GM23338 (cell line): ENCODE data around the gene MAT2A.

ENCODE experiments used
- CREB1 ChIP-seq: fragments of 250-450 bp; sonication (Bioruptor Pico); IDR thresholded peaks from 2 replicates; pipeline ENCODE4 v1.5.0; 2020; ENCODE audit warnings: low read depth, mild to moderate bottlenecking, moderate library complexity
- CTCF ChIP-seq, 2 experiments: fragments of 200-600 bp in 1 of 2; sonication (generic) in 1 of 2; conservative IDR thresholded peaks; 2 replicates each; pipeline versions ENCODE4 v1.5.1 to v1.6.1; 2016 to 2017; ENCODE audit warnings: antibody characterized with exemption in 2 of 2, low read depth in 2 of 2, mild to moderate bottlenecking in 2 of 2, moderate library complexity in 1 of 2
- EZH2 ChIP-seq: fragments of 200-600 bp; sonication (generic); IDR thresholded peaks from one replicate; pipeline ENCODE4 v1.8.0; 2017; ENCODE audit warnings: antibody characterized with exemption, mild to moderate bottlenecking, low read depth; ENCODE audit not compliant: unreplicated experiment
- EZH2phosphoT487 ChIP-seq: fragments of 200-600 bp; sonication (generic); IDR thresholded peaks from one replicate; pipeline ENCODE4 v1.8.1; 2018; ENCODE audit warnings: antibody characterized with exemption; ENCODE audit not compliant: unreplicated experiment
- NANOG ChIP-seq: IDR thresholded peaks from 2 replicates; pipeline ENCODE4 v1.6.1; 2016; ENCODE audit warnings: antibody characterized with exemption, borderline replicate concordance
- POLR2AphosphoS5 ChIP-seq: IDR thresholded peaks from 2 replicates; pipeline ENCODE4 v1.6.1; 2016; ENCODE audit warnings: antibody characterized with exemption, low read depth
- REST ChIP-seq: IDR thresholded peaks from one replicate; pipeline ENCODE4 v1.6.1; 2018; ENCODE audit warnings: antibody characterized with exemption; ENCODE audit not compliant: unreplicated experiment
- STAT1 ChIP-seq: IDR thresholded peaks from one replicate; pipeline ENCODE4 v1.6.1; 2016; ENCODE audit warnings: antibody characterized with exemption; ENCODE audit not compliant: unreplicated experiment
- ZNF114 ChIP-seq: fragments of 250-450 bp; sonication (Bioruptor Pico); IDR thresholded peaks from 2 replicates; pipeline ENCODE4 v1.5.0; 2020; ENCODE audit warnings: mild to moderate bottlenecking, moderate library complexity
- ZNF462 ChIP-seq: fragments of 250-450 bp; sonication (Bioruptor Pico); IDR thresholded peaks from 2 replicates; pipeline ENCODE4 v1.5.0; 2020; ENCODE audit warnings: mild to moderate bottlenecking, moderate library complexity

- TF ChIP-seq CTCF (conservative IDR thresholded peaks at IDR 0.05; ENCODE audit: low read depth in 2 of 2) (no peak), ZNF114 (no peak), EZH2 (no peak), REST (no peak), POLR2AphosphoS5 (no peak), EZH2phosphoT487 (no peak), NANOG (no peak), STAT1 (no peak), CREB1 (CRISPR knock-in tag) (no peak), ZNF462 (CRISPR knock-in tag) (no peak)
Observed at GRCh38 chr2:85506768-85507181, 32.2 kb upstream of the MAT2A start.
